Upper lobe of left lung (tissue), 6 donors: ENCODE data around the gene KCNS3. TPM values are rescaled to one million over a fixed set of nuclear protein-coding genes. Genes with fewer than 3 reads are reported as not detected.

Source experiments
- ATAC-seq, 2 donors: fragments of 200-7000 bp; cut with Tn5 transposase; one replicate each; pipeline ENCODE4 v1.9.1; 2022; ENCODE audit warnings: mild to moderate bottlenecking in 2 of 2, moderate library complexity in 2 of 2; ENCODE audit not compliant: low FRiP score in 2 of 2
- DNase-seq, 2 donors: peaks; one replicate each; pipeline ENCODE4 v3.0.0-alpha.2; 2019 to 2020
- H3K27ac ChIP-seq, 4 donors: fragments of 200-600 bp; sonication (generic); one replicate each; pipeline ENCODE4 v1.5.1; 2016 to 2019
- H3K27me3 ChIP-seq, 4 donors: fragments of 200-600 bp; sonication (generic); one replicate each; pipeline ENCODE4 v1.5.1; 2017 to 2019
- H3K36me3 ChIP-seq, 4 donors: fragments of 200-600 bp; sonication (generic); one replicate each; pipeline ENCODE4 v1.5.1; 2016 to 2019
- H3K4me1 ChIP-seq, 4 donors: fragments of 200-600 bp; sonication (generic); one replicate each; pipeline ENCODE4 v1.5.1; 2018 to 2019
- H3K4me3 ChIP-seq, 4 donors: fragments of 200-600 bp; sonication (generic); one replicate each; pipeline ENCODE4 v1.5.1; 2017 to 2019; ENCODE audit warnings: mild to moderate bottlenecking in 2 of 4, moderate library complexity in 1 of 4
- H3K9me3 ChIP-seq, 4 donors: fragments of 200-600 bp; sonication (generic); one replicate each; pipeline ENCODE4 v1.5.1; 2018 to 2019
- EP300 ChIP-seq, 4 donors: sonication (generic); formaldehyde crosslinking; IDR thresholded peaks; one replicate each; pipeline ENCODE4 v1.5.1; 2017; ENCODE audit warnings: antibody characterized with exemption in 4 of 4, control low read depth in 2 of 4
- POLR2A ChIP-seq, 4 donors: fragments of 450-650 bp; IDR thresholded peaks; one replicate each; pipeline ENCODE4 v1.5.1; 2016 to 2017; ENCODE audit warnings: antibody characterized with exemption in 4 of 4, mild to moderate bottlenecking in 2 of 4
- POLR2AphosphoS5 ChIP-seq, 2 donors: sonication (generic); formaldehyde crosslinking; IDR thresholded peaks; one replicate each; pipeline ENCODE4 v1.5.1; 2017; ENCODE audit warnings: antibody characterized with exemption in 2 of 2
- WGBS, 2 donors: methylation state at CpG; one replicate each; pipeline ENCODE4 v1.1.5; 2017 to 2018; 5-methylcytosine and 5-hydroxymethylcytosine counted together
- total RNA-seq, 6 donors: library from RNA; depleted of rRNA in 4 of 6; stranded (reverse); fragments of >200 nt in 4 of 6; gene quantifications; one replicate each; pipeline versions ENCODE4 v1.1.0 to v1.2.1, GENCODE V29; 2016 to 2021
- TF ChIP-seq, protein P1 (sequence below), 6 experiments: fragments of 450-650 bp in 4 of 6; fragments of 200-600 bp in 2 of 6; sonication (generic) in 2 of 6; IDR thresholded peaks; one replicate each; pipeline ENCODE4 v1.5.1; 2016 to 2019; ENCODE audit warnings: antibody characterized with exemption in 6 of 6
- donor health status: DM: no; HTN: no; CAD: no; lungs with moderate emphysema.
- donor health status: DM: no; HTN: yes; CAD: no; lungs with severe emphysema.

KCNS3 gene
- total RNA-seq, 6 donors from 2014 or later, result 34.2 to 110 (median 48.8) TPM

DNA sequence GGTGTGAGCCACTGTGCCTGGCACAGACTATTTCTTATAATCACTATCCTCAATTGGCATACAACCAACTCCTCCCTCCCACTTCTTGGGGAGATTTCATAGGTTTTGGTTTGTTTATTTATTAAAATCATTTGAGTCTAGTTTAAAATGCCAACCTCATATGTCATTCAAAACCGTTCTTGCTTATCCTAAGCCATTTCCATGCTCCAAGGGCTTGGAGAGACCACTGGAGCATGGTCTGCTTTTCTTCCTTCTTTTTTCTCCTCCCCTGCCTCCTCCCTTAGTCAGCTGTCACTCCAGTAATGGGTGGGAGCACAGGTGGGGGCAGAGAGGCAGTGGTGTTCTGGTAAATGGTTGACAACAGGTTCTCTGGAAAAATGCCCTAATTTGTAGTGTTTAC lies 20.4 kb upstream of the KCNS3 start:
- Histone ChIP-seq H3K4me3 (no peak overlapping the region), H3K4me1 (no peaks in the 10 kb centered on the region), H3K27ac (no peak overlapping the region), H3K9me3 (no peaks in the 10 kb centered on the region), H3K27me3 (no peaks in the 10 kb centered on the region), H3K36me3 (no peaks in the 10 kb centered on the region)
- ATAC-seq (no peak), DNase-seq (no peak)
- no peak for TF ChIP-seq POLR2A (IDR thresholded peaks at IDR 0.05)
- TF ChIP-seq, protein P1, sequence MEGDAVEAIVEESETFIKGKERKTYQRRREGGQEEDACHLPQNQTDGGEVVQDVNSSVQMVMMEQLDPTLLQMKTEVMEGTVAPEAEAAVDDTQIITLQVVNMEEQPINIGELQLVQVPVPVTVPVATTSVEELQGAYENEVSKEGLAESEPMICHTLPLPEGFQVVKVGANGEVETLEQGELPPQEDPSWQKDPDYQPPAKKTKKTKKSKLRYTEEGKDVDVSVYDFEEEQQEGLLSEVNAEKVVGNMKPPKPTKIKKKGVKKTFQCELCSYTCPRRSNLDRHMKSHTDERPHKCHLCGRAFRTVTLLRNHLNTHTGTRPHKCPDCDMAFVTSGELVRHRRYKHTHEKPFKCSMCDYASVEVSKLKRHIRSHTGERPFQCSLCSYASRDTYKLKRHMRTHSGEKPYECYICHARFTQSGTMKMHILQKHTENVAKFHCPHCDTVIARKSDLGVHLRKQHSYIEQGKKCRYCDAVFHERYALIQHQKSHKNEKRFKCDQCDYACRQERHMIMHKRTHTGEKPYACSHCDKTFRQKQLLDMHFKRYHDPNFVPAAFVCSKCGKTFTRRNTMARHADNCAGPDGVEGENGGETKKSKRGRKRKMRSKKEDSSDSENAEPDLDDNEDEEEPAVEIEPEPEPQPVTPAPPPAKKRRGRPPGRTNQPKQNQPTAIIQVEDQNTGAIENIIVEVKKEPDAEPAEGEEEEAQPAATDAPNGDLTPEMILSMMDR (IDR thresholded peaks at IDR 0.05), result no peak
- TF ChIP-seq EP300 (IDR thresholded peaks at IDR 0.05), result no peak
- no peak for TF ChIP-seq POLR2AphosphoS5 (IDR thresholded peaks at IDR 0.05)
- WGBS, 2 donors, result 58 to 72% methylated on average over 1 of the region's 1 CpG

DNA sequence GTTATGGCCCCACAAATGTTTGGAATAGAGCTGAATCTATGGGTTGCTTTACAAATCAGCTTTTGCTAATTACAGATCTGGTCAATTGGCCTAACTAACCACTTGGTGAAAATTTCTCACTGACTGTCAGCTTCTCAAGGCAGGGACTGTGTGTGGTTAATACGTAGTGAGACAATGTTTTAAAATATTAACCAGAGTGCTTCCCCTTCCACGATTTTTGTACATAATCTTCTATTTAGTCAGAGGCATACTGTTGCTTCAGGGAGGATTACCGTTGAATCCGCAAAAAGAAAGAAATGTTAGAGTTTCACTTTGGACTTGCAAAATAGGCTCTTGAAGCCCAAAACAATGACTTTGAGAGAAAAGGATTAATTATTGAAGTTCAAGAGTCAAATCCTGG lies 14.9 kb upstream of the KCNS3 start:
- no peaks in the 10 kb centered on the region for H3K27me3 ChIP-seq
- ATAC-seq (no peak), DNase-seq (no peak)
- H3K36me3 ChIP-seq, result no peaks in the 10 kb centered on the region
- TF ChIP-seq EP300 (IDR thresholded peaks at IDR 0.05) (no peak), POLR2AphosphoS5 (IDR thresholded peaks at IDR 0.05) (no peak), POLR2A (IDR thresholded peaks at IDR 0.05) (no peak)
- TF ChIP-seq, protein P1 (IDR thresholded peaks at IDR 0.05), result no peak
- no peak overlapping the region for H3K27ac ChIP-seq
- no peaks in the 10 kb centered on the region for H3K4me1 ChIP-seq
- 47 to 50% methylated on average over 4 of the region's 4 CpGs for WGBS, 2 donors
- no peaks in the 10 kb centered on the region for H3K9me3 ChIP-seq
- H3K4me3 ChIP-seq, result no peak overlapping the region

DNA sequence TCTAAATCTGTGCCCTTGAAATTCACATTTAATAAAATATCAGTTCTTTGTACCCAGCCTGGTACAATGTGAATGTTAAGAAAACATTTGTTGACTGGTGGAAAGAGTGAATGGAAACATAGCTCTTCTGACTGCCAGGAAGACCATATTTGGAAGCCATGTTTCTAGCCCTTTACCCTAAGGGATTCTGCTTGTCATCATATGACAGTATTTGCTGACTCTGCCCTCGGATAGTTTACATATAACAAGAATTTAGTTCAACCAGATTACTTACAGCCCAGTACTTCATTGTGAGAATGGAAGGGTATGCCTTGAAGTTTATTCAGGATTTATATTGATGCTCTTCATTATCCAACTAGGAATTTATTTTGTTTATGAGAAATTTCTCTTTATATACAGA lies 13.8 kb upstream of the KCNS3 start:
- TF ChIP-seq, protein P1 (IDR thresholded peaks at IDR 0.05), result no peak
- TF ChIP-seq POLR2AphosphoS5 (IDR thresholded peaks at IDR 0.05), result no peak
- no peak overlapping the region for H3K4me3 ChIP-seq
- DNase-seq (no peak), ATAC-seq (no peak)
- H3K9me3 ChIP-seq, result no peaks in the 10 kb centered on the region
- 44 to 63% methylated on average over 1 of the region's 1 CpG for WGBS, 2 donors
- H3K27me3 ChIP-seq, result no peaks in the 10 kb centered on the region
- no peaks in the 10 kb centered on the region for H3K4me1 ChIP-seq
- no peak overlapping the region for H3K27ac ChIP-seq
- no peaks in the 10 kb centered on the region for H3K36me3 ChIP-seq

DNA sequence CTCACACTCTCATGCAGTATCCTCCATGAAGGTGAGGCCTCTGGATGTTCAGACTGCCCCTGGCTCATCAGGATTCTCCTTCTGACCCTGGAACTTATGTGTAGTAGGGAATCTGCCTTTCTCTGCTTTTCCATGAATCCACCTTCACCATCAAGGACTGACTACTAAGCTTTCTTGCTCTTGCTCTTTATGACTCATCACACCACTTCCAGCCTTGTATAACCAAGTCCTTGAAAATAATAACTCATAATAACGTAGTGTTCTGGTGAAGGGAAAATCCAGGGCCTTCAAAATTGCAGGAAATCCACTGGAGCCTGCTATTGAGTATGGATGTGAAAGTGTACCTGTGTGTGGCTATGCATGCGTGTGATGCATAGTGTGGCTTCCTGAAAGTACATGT lies 11.3 kb upstream of the KCNS3 start:
- TF ChIP-seq, protein P1 (IDR thresholded peaks at IDR 0.05), result no peak
- TF ChIP-seq POLR2AphosphoS5 (IDR thresholded peaks at IDR 0.05) (no peak), EP300 (IDR thresholded peaks at IDR 0.05) (no peak), POLR2A (IDR thresholded peaks at IDR 0.05) (no peak)
- DNase-seq, result no peak
- Histone ChIP-seq H3K27me3 (no peaks in the 10 kb centered on the region), H3K4me3 (no peak overlapping the region), H3K4me1 (no peaks in the 10 kb centered on the region), H3K9me3 (no peaks in the 10 kb centered on the region), H3K36me3 (no peaks in the 10 kb centered on the region), H3K27ac (no peak overlapping the region)
- ATAC-seq, result no peak
- WGBS, 2 donors, result 46 to 64% methylated on average over 2 of the region's 2 CpGs

DNA sequence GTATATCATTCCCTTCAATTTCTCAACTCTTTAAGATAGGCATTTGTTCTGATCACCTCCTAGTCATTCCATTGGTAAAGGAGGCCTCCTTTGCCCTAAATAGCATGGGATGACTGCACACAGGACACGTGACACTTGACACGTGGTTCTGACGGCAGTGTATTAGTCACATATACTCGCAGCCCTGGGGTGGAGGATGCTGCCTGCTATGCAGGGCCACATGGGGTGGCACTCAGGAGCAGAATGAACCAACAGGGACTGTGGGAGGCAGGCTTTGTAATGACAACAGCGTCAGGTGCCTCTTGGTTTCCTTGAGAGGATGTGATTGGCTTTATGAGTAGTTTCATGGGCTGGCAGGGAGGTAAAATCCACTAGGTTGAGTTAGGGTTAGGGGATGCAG lies 9.3 kb upstream of the KCNS3 start:
- ATAC-seq (no peak), DNase-seq (no peak)
- no peaks in the 10 kb centered on the region for H3K9me3 ChIP-seq
- no peaks in the 10 kb centered on the region for H3K4me1 ChIP-seq
- no peaks in the 10 kb centered on the region for H3K27me3 ChIP-seq
- H3K36me3 ChIP-seq, result no peaks in the 10 kb centered on the region
- no peak overlapping the region for H3K27ac ChIP-seq
- 76 to 88% methylated on average over 5 of the region's 5 CpGs for WGBS, 2 donors
- TF ChIP-seq POLR2A (IDR thresholded peaks at IDR 0.05), result no peak
- no peak for TF ChIP-seq POLR2AphosphoS5 (IDR thresholded peaks at IDR 0.05)
- TF ChIP-seq, protein P1 (IDR thresholded peaks at IDR 0.05), result no peak
- no peak overlapping the region for H3K4me3 ChIP-seq
